Kidney (tissue), 14 donors: Measurements from ENCODE around the gene PLCH1. TPM values are rescaled to one million over a fixed set of nuclear protein-coding genes. Genes with fewer than 3 reads are reported as not detected.

Experiments
- DNase-seq, 5 donors: peaks; one replicate each; pipeline ENCODE4 v3.0.0-alpha.2; 2013 to 2020
- FAIRE-seq: peaks from 2 replicates; lab custom pipeline; 2012; peaks lifted over from hg19 to GRCh38; lab: Jason Lieb, UNC
- H3K27ac ChIP-seq, 2 donors: one replicate each; pipeline ENCODE4 v1.7.0; 2013; ENCODE audit warnings: low read depth in 2 of 2, low read length in 2 of 2, inconsistent platforms in 1 of 2
- H3K27me3 ChIP-seq: one replicate; pipeline ENCODE4 v1.7.1; 2013; ENCODE audit warnings: low read length, inconsistent platforms; ENCODE audit not compliant: control insufficient read depth, insufficient read depth
- H3K36me3 ChIP-seq, 3 donors: one replicate each; pipeline versions ENCODE4 v1.7.0 to v1.7.1; 2013; ENCODE audit warnings: low read length in 3 of 3, control low read depth in 1 of 3, inconsistent platforms in 1 of 3; ENCODE audit not compliant: insufficient read depth in 3 of 3, control insufficient read depth in 2 of 3
- H3K4me1 ChIP-seq, 3 donors: one replicate each; pipeline versions ENCODE4 v1.7.0 to v1.7.1; 2013; ENCODE audit warnings: low read length in 3 of 3, inconsistent platforms in 1 of 3, low read depth in 1 of 3; ENCODE audit not compliant: control insufficient read depth in 2 of 3, insufficient read depth in 2 of 3
- H3K4me3 ChIP-seq, 3 donors: one replicate each; pipeline versions ENCODE4 v1.7.0 to v1.8.1; 2013; ENCODE audit warnings: low read length in 3 of 3, control low read depth in 1 of 3, inconsistent platforms in 1 of 3
- H3K9ac ChIP-seq, 3 donors: one replicate each; pipeline versions ENCODE4 v1.7.0 to v1.7.1; 2013; ENCODE audit warnings: low read length in 3 of 3, control low read depth in 1 of 3, inconsistent platforms in 1 of 3
- H3K9me3 ChIP-seq, 3 donors: one replicate each; pipeline versions ENCODE4 v1.7.0 to v1.7.1; 2013; ENCODE audit warnings: low read length in 3 of 3, control low read depth in 1 of 3, inconsistent platforms in 1 of 3; ENCODE audit not compliant: control insufficient read depth in 2 of 3, insufficient read depth in 1 of 3
- CTCF ChIP-seq: IDR thresholded peaks from 3 replicates; pipeline ENCODE4 v1.5.1; 2012; ENCODE audit warnings: mild to moderate bottlenecking, moderate library complexity, borderline replicate concordance; ENCODE audit not compliant: insufficient read depth; ENCODE audit errors: extremely low read depth
- intact Hi-C: fragments of 100-400 bp; cut with DNase I; formaldehyde crosslinking; loops from one replicate; pipeline ENCODE4 v1.11.1; 2022
- polyA plus RNA-seq: library from polyadenylated mRNA; stranded (reverse); fragments of 350-450 nt; fragmentation: Illumina TruSeq; extraction: RNeasy Lipid Tissue Mini Kit (QIAGEN cat#74804); gene quantifications from one replicate; pipeline ENCODE4 v1.2.3, GENCODE V29; 2014; ENCODE audit warnings: low read depth, low replicate concordance; ENCODE audit not compliant: insufficient read depth
- total RNA-seq: library from RNA; stranded (reverse); fragmentation: NEBNext Ultra II Directional; extraction: Animal tissue kit (Norgen Biotek cat#: 25700); gene quantifications from one replicate; pipeline ENCODE4 v1.2.1, GENCODE V29; 2021
- donor health status: control.
- donor health status: control.
- donor health status: control.
- donor health status: control.
- donor health status: control.
- donor health status: DM: yes; HTN: yes; CAD: no.
- donor health status: Normal renal cell carcinoma (clear cell type).

The PLCH1 gene
- total and polyA plus RNA-seq, 2 donors from 2014 or later, result 1.6 to 9.6 TPM

GRCh38 chr3:155491696-155492095, 253.2 kb downstream of the PLCH1 start:
- no peak for FAIRE-seq
- H3K27me3 ChIP-seq, result no peaks in the 10 kb centered on the region
- no peak for TF ChIP-seq CTCF

GRCh38 chr3:155488671-155489070, 256.2 kb downstream of the PLCH1 start:
- Histone ChIP-seq H3K27ac (no peak overlapping the region), H3K4me1 (no peaks in the 10 kb centered on the region), H3K4me3 (no peak overlapping the region), H3K9me3 (no peaks in the 10 kb centered on the region), H3K36me3 (no peaks in the 10 kb centered on the region), H3K27me3 (no peaks in the 10 kb centered on the region), H3K9ac (no peak overlapping the region)
- DNase-seq (no peak), FAIRE-seq (no peak)
- intact Hi-C loops, result no loop called here
- no peak for TF ChIP-seq CTCF

More at GRCh38 chr3:155491696-155492095, 253.2 kb downstream of the PLCH1 start:
- Histone ChIP-seq H3K4me1 (no peaks in the 10 kb centered on the region), H3K27ac (no peak overlapping the region), H3K36me3 (no peaks in the 10 kb centered on the region), H3K9ac (no peak overlapping the region), H3K9me3 (no peaks in the 10 kb centered on the region), H3K4me3 (no peak overlapping the region)
- no peak for DNase-seq
- intact Hi-C loops, result no loop called here

- Histone ChIP-seq H3K27me3 (no peaks in the 10 kb centered on the region), H3K9me3 (no peaks in the 10 kb centered on the region), H3K36me3 (no peaks in the 10 kb centered on the region), H3K9ac (no peak overlapping the region), H3K4me3 (no peak overlapping the region), H3K27ac (no peak overlapping the region), H3K4me1 (no peaks in the 10 kb centered on the region)
- no peak for TF ChIP-seq CTCF
- intact Hi-C loops, result no loop called here
- DNase-seq (no peak), FAIRE-seq (no peak)
These were observed 259.0 kb downstream of the PLCH1 start for GRCh38 chr3:155485897-155486296.

GRCh38 chr3:155481591-155481990, 263.3 kb downstream of the PLCH1 start:
- Histone ChIP-seq H3K4me3 (no peak overlapping the region), H3K36me3 (no peaks in the 10 kb centered on the region), H3K4me1 (no peaks in the 10 kb centered on the region), H3K9me3 (peaks cover 0 to 5% (median 0%) of the 10 kb centered on the region in 3 donors), H3K27ac (no peak overlapping the region), H3K9ac (no peak overlapping the region), H3K27me3 (no peaks in the 10 kb centered on the region)
- DNase-seq, result no peak
- FAIRE-seq, result no peak
- intact Hi-C loops, result no loop called here
- TF ChIP-seq CTCF, result no peak
